H9 (cell line): Measurements from ENCODE around the gene FAM124A. TPM values are rescaled to one million over a fixed set of nuclear protein-coding genes. Genes with fewer than 3 reads are reported as not detected.

Experiments
- DNase-seq: peaks from one replicate; pipeline ENCODE4 v3.0.0-alpha.2; 2017
- H2AFZ ChIP-seq: one replicate; pipeline ENCODE4 v1.6.1; 2013; ENCODE audit warnings: mild to moderate bottlenecking, low read length, control low read depth, moderate library complexity
- H2AK5ac ChIP-seq: 2 replicates; pipeline ENCODE4 v1.6.1; 2013; ENCODE audit warnings: low read length, control low read depth, mixed read lengths; ENCODE audit not compliant: insufficient read length
- H2BK120ac ChIP-seq: one replicate; pipeline ENCODE4 v1.6.1; 2013; ENCODE audit warnings: low read depth, mild to moderate bottlenecking, low read length, control low read depth, inconsistent platforms; ENCODE audit not compliant: poor library complexity, severe bottlenecking
- H2BK12ac ChIP-seq: 2 replicates; pipeline ENCODE4 v1.6.1; 2013; ENCODE audit warnings: low read length, control low read depth, mixed read lengths, low read depth; ENCODE audit not compliant: insufficient read length
- H2BK15ac ChIP-seq: 2 replicates; pipeline ENCODE4 v1.6.1; 2013; ENCODE audit warnings: low read depth, low read length, control low read depth
- H2BK20ac ChIP-seq: one replicate; pipeline ENCODE4 v1.6.1; 2013; ENCODE audit warnings: low read depth, mild to moderate bottlenecking, low read length, control low read depth, inconsistent platforms; ENCODE audit not compliant: poor library complexity, severe bottlenecking
- H2BK5ac ChIP-seq: 2 replicates; pipeline ENCODE4 v1.6.1; 2013; ENCODE audit warnings: low read length, control low read depth, mixed read lengths; ENCODE audit not compliant: insufficient read length
- H3K14ac ChIP-seq: 2 replicates; pipeline ENCODE4 v1.6.1; 2013; ENCODE audit warnings: low read length, control low read depth; ENCODE audit not compliant: insufficient read depth
- H3K18ac ChIP-seq: 2 replicates; pipeline ENCODE4 v1.6.1; 2013; ENCODE audit warnings: low read depth, mild to moderate bottlenecking, mixed read lengths, low read length, control low read depth; ENCODE audit not compliant: insufficient read length
- H3K23ac ChIP-seq: 2 replicates; pipeline ENCODE4 v1.6.1; 2013; ENCODE audit warnings: low read length, control low read depth, mixed read lengths, low read depth; ENCODE audit not compliant: insufficient read length
- H3K23me2 ChIP-seq: 2 replicates; pipeline ENCODE4 v1.6.1; 2013; ENCODE audit warnings: low read depth, mild to moderate bottlenecking, mixed read lengths, low read length, control low read depth; ENCODE audit not compliant: insufficient read length, poor library complexity, severe bottlenecking
- H3K27ac ChIP-seq: 2 replicates; pipeline ENCODE4 v1.5.1; 2013; ENCODE audit warnings: low read length, control low read depth, mixed read lengths, low read depth; ENCODE audit not compliant: insufficient read length
- H3K27me3 ChIP-seq: 2 replicates; pipeline ENCODE4 v1.6.1; 2013; ENCODE audit warnings: low read length, control low read depth, inconsistent platforms; ENCODE audit not compliant: insufficient read depth
- H3K4ac ChIP-seq: 2 replicates; pipeline ENCODE4 v1.6.1; 2013; ENCODE audit warnings: low read depth, mild to moderate bottlenecking, control low read depth, inconsistent platforms, low read length, moderate library complexity
- H3K4me1 ChIP-seq: 2 replicates; pipeline ENCODE4 v1.6.1; 2013; ENCODE audit warnings: low read length, control low read depth, inconsistent platforms; ENCODE audit not compliant: insufficient read depth
- H3K4me2 ChIP-seq: 2 replicates; pipeline ENCODE4 v1.6.1; 2013; ENCODE audit warnings: low read length, control low read depth, mixed read lengths; ENCODE audit not compliant: insufficient read length, insufficient read depth
- H3K56ac ChIP-seq: 2 replicates; pipeline ENCODE4 v1.6.1; 2013; ENCODE audit warnings: low read depth, mild to moderate bottlenecking, mixed read lengths, low read length, control low read depth; ENCODE audit not compliant: insufficient read length
- H3K79me1 ChIP-seq: 2 replicates; pipeline ENCODE4 v1.6.1; 2013; ENCODE audit warnings: low read depth, mild to moderate bottlenecking, moderate library complexity, low read length, control low read depth, inconsistent platforms; ENCODE audit not compliant: insufficient read depth, poor library complexity, severe bottlenecking
- H3K79me2 ChIP-seq: 2 replicates; pipeline ENCODE4 v1.6.1; 2013; ENCODE audit warnings: low read length, control low read depth, inconsistent platforms; ENCODE audit not compliant: insufficient read depth
- H3K9ac ChIP-seq: 2 replicates; pipeline ENCODE4 v1.6.1; 2013; ENCODE audit warnings: low read length, control low read depth, mixed read lengths; ENCODE audit not compliant: insufficient read length; ENCODE audit errors: extremely low read depth
- H3K9me3 ChIP-seq: one replicate; pipeline ENCODE4 v1.6.1; 2013; ENCODE audit warnings: low read depth, low read length, inconsistent platforms; ENCODE audit not compliant: control insufficient read depth
- H3T11ph ChIP-seq: one replicate; pipeline ENCODE4 v1.6.1; 2013; ENCODE audit warnings: mild to moderate bottlenecking, low read length, control low read depth, inconsistent platforms
- H4K20me1 ChIP-seq: one replicate; pipeline ENCODE4 v1.6.1; 2013; ENCODE audit not compliant: control insufficient read depth, insufficient read length, insufficient read depth
- H4K5ac ChIP-seq: 2 replicates; pipeline ENCODE4 v1.6.1; 2013; ENCODE audit warnings: low read depth, mild to moderate bottlenecking, mixed read lengths, low read length, control low read depth; ENCODE audit not compliant: insufficient read length
- H4K8ac ChIP-seq: replicated peaks from 2 replicates; pipeline ENCODE4 v1.6.1; 2013; ENCODE audit warnings: low read length, control low read depth, mixed read lengths, low read depth; ENCODE audit not compliant: insufficient read length
- H4K91ac ChIP-seq: 2 replicates; pipeline ENCODE4 v1.6.1; 2013; ENCODE audit warnings: low read depth, mild to moderate bottlenecking, moderate library complexity, mixed read lengths, low read length, control low read depth; ENCODE audit not compliant: insufficient read length
- H3K27ac Mint-ChIP-seq, 3 experiments: 2 replicates in 2 of 3; 3 replicates in 1 of 3; pipeline ENCODE4 v1.8.0; 2020 to 2021; ENCODE audit warnings: mixed read lengths in 3 of 3, mild to moderate bottlenecking in 1 of 3, moderate library complexity in 1 of 3
- H3K27me3 Mint-ChIP-seq: 2 replicates; pipeline ENCODE4 v1.8.0; 2021; ENCODE audit warnings: low read depth, mild to moderate bottlenecking, moderate library complexity, mixed read lengths
- H3K36me3 Mint-ChIP-seq, 3 experiments: 2 replicates in 2 of 3; 3 replicates in 1 of 3; pipeline ENCODE4 v1.8.0; 2020 to 2021; ENCODE audit warnings: low read depth in 3 of 3, mixed read lengths in 3 of 3; ENCODE audit not compliant: insufficient read depth in 1 of 3
- H3K4me1 Mint-ChIP-seq, 2 experiments: 2 replicates each; pipeline ENCODE4 v1.8.0; 2020; ENCODE audit warnings: mixed read lengths in 2 of 2
- H3K4me3 Mint-ChIP-seq, 2 experiments: 2 replicates in 1 of 2; 3 replicates in 1 of 2; pipeline ENCODE4 v1.8.0; 2020 to 2021; ENCODE audit warnings: mild to moderate bottlenecking in 2 of 2, mixed read lengths in 2 of 2, moderate library complexity in 1 of 2
- H3K9me3 Mint-ChIP-seq, 2 experiments: 2 replicates in 1 of 2; 3 replicates in 1 of 2; pipeline ENCODE4 v1.8.0; 2020; ENCODE audit warnings: mild to moderate bottlenecking in 2 of 2, mixed read lengths in 2 of 2, moderate library complexity in 1 of 2
- WGBS: extraction: QIAGEN DNeasy Blood & Tissue Kit; methylation state at CpG from one replicate; pipeline ENCODE4 v1.1.7; 2013; ENCODE audit warnings: missing lambda C conversion rate, low lambda C conversion rate, mixed read lengths; ENCODE audit not compliant: insufficient read length; ENCODE audit errors: extremely low coverage; 5-methylcytosine and 5-hydroxymethylcytosine counted together
- total RNA-seq: library from RNA; stranded (reverse); gene quantifications from 2 replicates; pipeline ENCODE4 v1.2.1, GENCODE V29; 2021
- TF ChIP-seq, protein P1 (sequence below): fragments of 200-600 bp; sonication (generic); conservative IDR thresholded peaks from 3 replicates; pipeline ENCODE4 v1.8.0; 2021; ENCODE audit warnings: antibody characterized with exemption, mild to moderate bottlenecking

The FAM124A gene
- total RNA-seq, 1 experiment from 2014 or later: 41.9 TPM

GRCh38 chr13:51237887-51238286 is 15.7 kb downstream of the FAM124A start:
- TF ChIP-seq, protein P1, sequence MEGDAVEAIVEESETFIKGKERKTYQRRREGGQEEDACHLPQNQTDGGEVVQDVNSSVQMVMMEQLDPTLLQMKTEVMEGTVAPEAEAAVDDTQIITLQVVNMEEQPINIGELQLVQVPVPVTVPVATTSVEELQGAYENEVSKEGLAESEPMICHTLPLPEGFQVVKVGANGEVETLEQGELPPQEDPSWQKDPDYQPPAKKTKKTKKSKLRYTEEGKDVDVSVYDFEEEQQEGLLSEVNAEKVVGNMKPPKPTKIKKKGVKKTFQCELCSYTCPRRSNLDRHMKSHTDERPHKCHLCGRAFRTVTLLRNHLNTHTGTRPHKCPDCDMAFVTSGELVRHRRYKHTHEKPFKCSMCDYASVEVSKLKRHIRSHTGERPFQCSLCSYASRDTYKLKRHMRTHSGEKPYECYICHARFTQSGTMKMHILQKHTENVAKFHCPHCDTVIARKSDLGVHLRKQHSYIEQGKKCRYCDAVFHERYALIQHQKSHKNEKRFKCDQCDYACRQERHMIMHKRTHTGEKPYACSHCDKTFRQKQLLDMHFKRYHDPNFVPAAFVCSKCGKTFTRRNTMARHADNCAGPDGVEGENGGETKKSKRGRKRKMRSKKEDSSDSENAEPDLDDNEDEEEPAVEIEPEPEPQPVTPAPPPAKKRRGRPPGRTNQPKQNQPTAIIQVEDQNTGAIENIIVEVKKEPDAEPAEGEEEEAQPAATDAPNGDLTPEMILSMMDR: no peak
- Histone ChIP-seq H3K9me3 (no peaks in the 10 kb centered on the region), H3K56ac (no peak overlapping the region), H4K8ac (no peak overlapping the region), H4K20me1 (no peaks in the 10 kb centered on the region), H3K9ac (no peak overlapping the region), H2BK12ac (no peak overlapping the region), H3K23ac (no peak overlapping the region), H2AK5ac (no peak overlapping the region), H4K5ac (no peak overlapping the region), H3K18ac (no peak overlapping the region), H3K79me1 (no peaks in the 10 kb centered on the region), H3K27ac (no peak overlapping the region), H3K4me1 (peaks cover 12% of the 10 kb centered on the region), H2AFZ (no peak overlapping the region), H3K4me2 (no peak overlapping the region), H3K4ac (no peak overlapping the region), H2BK15ac (no peak overlapping the region), H3K23me2 (no peaks in the 10 kb centered on the region), H3K27me3 (no peaks in the 10 kb centered on the region), H4K91ac (no peak overlapping the region), H3K14ac (no peak overlapping the region), H3T11ph (no peak overlapping the region), H3K79me2 (no peaks in the 10 kb centered on the region; the same call in 1 of the 2 replicates), H2BK20ac (no peak overlapping the region), H2BK5ac (no peak overlapping the region), H2BK120ac (no peak overlapping the region)
- DNase-seq: peak; percentile 10
- Mint-ChIP-seq H3K9me3 (no peaks in the 10 kb centered on the region), H3K36me3 (peaks cover 30 to 58% (median 48%) of the 10 kb centered on the region in 3 experiments), H3K27me3 (no peaks in the 10 kb centered on the region), H3K4me3 (no peak overlapping the region), H3K4me1 (peaks cover 60 to 66% of the 10 kb centered on the region in 2 experiments), H3K27ac (no peak overlapping the region)
- no CpG with 5 or more reads among the region's 2 CpGs for WGBS
